ENCODE data around the gene CXCL6. TPM values are rescaled to one million over a fixed set of nuclear protein-coding genes. Genes with fewer than 3 reads are reported as not detected.

CXCL6 gene
- total RNA-seq, 1 donor from 2014 or later = 0.16 TPM

GRCh38 chr4:73828956-73829355 is 7.5 kb upstream of the CXCL6 start:
- peaks cover 15% of the 10 kb centered on the region for H3K9me3 Mint-ChIP-seq
- H3K36me3 Mint-ChIP-seq = no peaks in the 10 kb centered on the region
- no peak for DNase-seq (ENCODE audit: low spot score in 2 of 2, unreplicated experiment in 2 of 2)
- H3K27me3 Mint-ChIP-seq (ENCODE audit: low read depth) = no peaks in the 10 kb centered on the region
- H3K27ac Mint-ChIP-seq = no peak overlapping the region
- H3K4me1 Mint-ChIP-seq = no peaks in the 10 kb centered on the region
- TF ChIP-seq, protein P1, sequence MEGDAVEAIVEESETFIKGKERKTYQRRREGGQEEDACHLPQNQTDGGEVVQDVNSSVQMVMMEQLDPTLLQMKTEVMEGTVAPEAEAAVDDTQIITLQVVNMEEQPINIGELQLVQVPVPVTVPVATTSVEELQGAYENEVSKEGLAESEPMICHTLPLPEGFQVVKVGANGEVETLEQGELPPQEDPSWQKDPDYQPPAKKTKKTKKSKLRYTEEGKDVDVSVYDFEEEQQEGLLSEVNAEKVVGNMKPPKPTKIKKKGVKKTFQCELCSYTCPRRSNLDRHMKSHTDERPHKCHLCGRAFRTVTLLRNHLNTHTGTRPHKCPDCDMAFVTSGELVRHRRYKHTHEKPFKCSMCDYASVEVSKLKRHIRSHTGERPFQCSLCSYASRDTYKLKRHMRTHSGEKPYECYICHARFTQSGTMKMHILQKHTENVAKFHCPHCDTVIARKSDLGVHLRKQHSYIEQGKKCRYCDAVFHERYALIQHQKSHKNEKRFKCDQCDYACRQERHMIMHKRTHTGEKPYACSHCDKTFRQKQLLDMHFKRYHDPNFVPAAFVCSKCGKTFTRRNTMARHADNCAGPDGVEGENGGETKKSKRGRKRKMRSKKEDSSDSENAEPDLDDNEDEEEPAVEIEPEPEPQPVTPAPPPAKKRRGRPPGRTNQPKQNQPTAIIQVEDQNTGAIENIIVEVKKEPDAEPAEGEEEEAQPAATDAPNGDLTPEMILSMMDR (IDR thresholded peaks at IDR 0.05; ENCODE audit: unreplicated experiment) = no peak
- no peak overlapping the region for H3K4me3 Mint-ChIP-seq

DNA sequence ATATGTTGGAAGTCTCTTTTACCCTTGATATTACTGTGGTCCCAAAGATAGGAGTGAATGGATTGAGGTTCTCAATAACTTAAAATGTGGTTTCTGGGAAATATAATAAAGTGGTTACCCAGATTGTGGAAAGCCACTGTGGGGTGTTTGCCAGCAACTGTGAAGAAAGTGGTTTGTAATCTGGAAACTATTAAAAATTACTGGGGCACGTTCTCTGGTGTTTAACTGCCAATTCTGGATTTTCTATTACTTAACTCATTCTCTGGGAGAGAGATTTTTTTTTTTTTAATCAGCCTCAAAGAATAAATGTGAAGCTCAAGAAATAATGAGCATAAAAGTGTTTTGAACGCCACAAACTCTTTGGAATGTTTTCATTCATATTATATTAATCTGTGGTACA is 4.9 kb upstream of the CXCL6 start:
- Mint-ChIP-seq H3K27ac (no peak overlapping the region), H3K27me3 (ENCODE audit: low read depth) (peaks cover 10% of the 10 kb centered on the region), H3K9me3 (peaks cover 15% of the 10 kb centered on the region), H3K4me1 (peaks cover 4% of the 10 kb centered on the region), H3K36me3 (no peaks in the 10 kb centered on the region), H3K4me3 (no peak overlapping the region)
- DNase-seq (ENCODE audit: low spot score in 2 of 2, unreplicated experiment in 2 of 2) = no peak
- TF ChIP-seq, protein P1 (IDR thresholded peaks at IDR 0.05; ENCODE audit: unreplicated experiment) = no peak

DNA sequence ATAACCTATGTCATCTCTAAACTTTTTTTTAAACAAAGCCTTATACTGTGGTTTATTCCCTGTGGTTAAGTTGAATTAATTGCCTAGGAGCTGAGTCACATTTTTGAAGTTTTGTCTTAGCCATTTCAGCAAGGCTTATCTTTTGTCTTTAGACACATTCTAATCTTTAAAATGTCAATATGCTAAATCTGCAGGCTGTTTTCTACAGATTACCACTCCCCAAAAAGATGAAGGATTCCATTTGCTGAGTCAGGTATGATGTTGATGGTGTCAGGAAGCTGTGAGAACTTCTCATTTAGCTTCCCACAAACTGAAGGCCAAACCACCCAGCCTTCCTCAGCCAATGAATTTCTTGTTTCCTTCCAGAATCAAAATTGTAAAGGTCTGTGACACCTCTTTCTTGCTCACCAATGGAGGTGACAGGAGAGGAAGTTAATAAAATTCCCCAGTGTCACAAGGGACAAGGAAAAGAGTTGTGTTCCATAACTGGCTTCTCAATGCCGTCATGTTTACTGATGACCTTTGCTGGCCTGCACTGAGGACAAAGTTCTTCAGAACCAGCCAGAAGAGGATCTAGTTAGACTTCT is 3.7 kb upstream of the CXCL6 start:
- H3K4me1 Mint-ChIP-seq = peaks cover 4% of the 10 kb centered on the region
- peaks cover 3% of the 10 kb centered on the region for H3K9me3 Mint-ChIP-seq
- no peak overlapping the region for H3K4me3 Mint-ChIP-seq
- H3K27ac Mint-ChIP-seq = no peak overlapping the region
- TF ChIP-seq, protein P1 (IDR thresholded peaks at IDR 0.05; ENCODE audit: unreplicated experiment) = no peak
- peaks cover 22% of the 10 kb centered on the region for H3K27me3 Mint-ChIP-seq (ENCODE audit: low read depth)
- no peak for DNase-seq (ENCODE audit: low spot score in 2 of 2, unreplicated experiment in 2 of 2)
- no peaks in the 10 kb centered on the region for H3K36me3 Mint-ChIP-seq

DNA sequence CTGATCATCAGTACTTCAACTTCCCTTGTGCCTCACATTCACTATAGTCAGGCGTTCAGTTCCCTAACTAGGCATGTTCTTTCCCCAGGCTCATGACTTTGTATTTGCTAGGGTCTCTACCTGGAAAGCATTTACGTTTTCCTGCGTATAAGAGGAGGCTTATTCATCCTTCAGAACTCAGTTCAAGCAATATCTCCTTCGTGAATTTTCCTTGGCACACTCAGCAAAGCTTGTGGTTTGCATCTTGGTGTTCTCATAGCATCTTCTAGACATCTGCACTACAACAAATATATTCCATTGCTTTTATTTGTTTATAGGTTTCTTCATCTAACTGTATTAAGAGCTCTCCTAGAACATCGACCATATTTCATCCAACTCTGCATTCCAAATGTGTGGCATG is 2.6 kb downstream of the CXCL6 start:
- TF ChIP-seq, protein P1 (IDR thresholded peaks at IDR 0.05; ENCODE audit: unreplicated experiment) = no peak
- Mint-ChIP-seq H3K27me3 (ENCODE audit: low read depth) (peaks cover 48% of the 10 kb centered on the region), H3K4me1 (peaks cover 9% of the 10 kb centered on the region), H3K27ac (no peak overlapping the region), H3K36me3 (no peaks in the 10 kb centered on the region), H3K9me3 (no peaks in the 10 kb centered on the region), H3K4me3 (no peak overlapping the region)
- DNase-seq (ENCODE audit: low spot score in 2 of 2, unreplicated experiment in 2 of 2) = no peak

DNA sequence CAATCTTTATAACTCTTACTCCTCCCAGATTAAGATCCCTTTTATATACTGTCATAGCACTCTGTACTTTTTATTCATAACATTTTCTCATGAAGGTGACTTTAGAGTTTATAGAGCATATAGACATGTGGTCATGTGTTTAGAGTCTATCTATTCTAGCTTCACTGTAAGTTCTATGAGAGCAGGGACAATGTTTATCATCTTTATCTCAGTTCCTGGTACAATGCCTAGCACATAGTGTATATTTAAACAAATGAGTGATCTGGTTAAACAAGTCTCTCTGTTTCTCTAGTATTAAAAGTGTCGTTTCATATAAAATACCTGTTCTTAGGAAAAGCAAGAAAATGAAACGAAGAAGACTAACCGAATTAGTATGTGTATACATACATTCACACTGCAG is 3.2 kb downstream of the CXCL6 start:
- DNase-seq (ENCODE audit: low spot score in 2 of 2, unreplicated experiment in 2 of 2) = no peak
- TF ChIP-seq, protein P1 (IDR thresholded peaks at IDR 0.05; ENCODE audit: unreplicated experiment) = no peak
- Mint-ChIP-seq H3K27ac (no peak overlapping the region), H3K36me3 (no peaks in the 10 kb centered on the region), H3K4me3 (no peak overlapping the region), H3K4me1 (peaks cover 9% of the 10 kb centered on the region), H3K27me3 (ENCODE audit: low read depth) (peaks cover 51% of the 10 kb centered on the region), H3K9me3 (no peaks in the 10 kb centered on the region)
